A673 (cell line): ENCODE data around the gene INSR.

Experiments
- EZH2 ChIP-seq: fragments of 200-600 bp; sonication (generic); IDR thresholded peaks from 2 replicates; pipeline ENCODE4 v1.6.1; 2017; ENCODE audit warnings: borderline replicate concordance, low read depth, mild to moderate bottlenecking, mixed read lengths, antibody characterized with exemption, low read length; ENCODE audit not compliant: poor library complexity, severe bottlenecking
- TF ChIP-seq, protein P1 (sequence below): fragments of 300-800, 200-600 bp; sonication (generic); conservative IDR thresholded peaks from 2 replicates; pipeline ENCODE4 v1.5.1; 2017; ENCODE audit warnings: low read depth, mild to moderate bottlenecking, antibody characterized with exemption, low read length, moderate library complexity, mixed read lengths

- TF ChIP-seq, protein P1, sequence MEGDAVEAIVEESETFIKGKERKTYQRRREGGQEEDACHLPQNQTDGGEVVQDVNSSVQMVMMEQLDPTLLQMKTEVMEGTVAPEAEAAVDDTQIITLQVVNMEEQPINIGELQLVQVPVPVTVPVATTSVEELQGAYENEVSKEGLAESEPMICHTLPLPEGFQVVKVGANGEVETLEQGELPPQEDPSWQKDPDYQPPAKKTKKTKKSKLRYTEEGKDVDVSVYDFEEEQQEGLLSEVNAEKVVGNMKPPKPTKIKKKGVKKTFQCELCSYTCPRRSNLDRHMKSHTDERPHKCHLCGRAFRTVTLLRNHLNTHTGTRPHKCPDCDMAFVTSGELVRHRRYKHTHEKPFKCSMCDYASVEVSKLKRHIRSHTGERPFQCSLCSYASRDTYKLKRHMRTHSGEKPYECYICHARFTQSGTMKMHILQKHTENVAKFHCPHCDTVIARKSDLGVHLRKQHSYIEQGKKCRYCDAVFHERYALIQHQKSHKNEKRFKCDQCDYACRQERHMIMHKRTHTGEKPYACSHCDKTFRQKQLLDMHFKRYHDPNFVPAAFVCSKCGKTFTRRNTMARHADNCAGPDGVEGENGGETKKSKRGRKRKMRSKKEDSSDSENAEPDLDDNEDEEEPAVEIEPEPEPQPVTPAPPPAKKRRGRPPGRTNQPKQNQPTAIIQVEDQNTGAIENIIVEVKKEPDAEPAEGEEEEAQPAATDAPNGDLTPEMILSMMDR = no peak
- TF ChIP-seq EZH2 = no peak
These were observed 43.3 kb downstream of the INSR start for GRCh38 chr19:7250951-7251350.
